ENCODE results near the gene TRIB2. TPM values are rescaled to one million over a fixed set of nuclear protein-coding genes. Genes with fewer than 3 reads are reported as not detected.
A peak's percentile ranks its signal among the peaks of the same experiment; 100 is the strongest.

The TRIB2 gene
- total and polyA plus RNA-seq, 2 donors (not counting 3 experiments of a cell fraction or from before 2014, with no cell fraction given), result 15.8 to 20.5 TPM

DNA sequence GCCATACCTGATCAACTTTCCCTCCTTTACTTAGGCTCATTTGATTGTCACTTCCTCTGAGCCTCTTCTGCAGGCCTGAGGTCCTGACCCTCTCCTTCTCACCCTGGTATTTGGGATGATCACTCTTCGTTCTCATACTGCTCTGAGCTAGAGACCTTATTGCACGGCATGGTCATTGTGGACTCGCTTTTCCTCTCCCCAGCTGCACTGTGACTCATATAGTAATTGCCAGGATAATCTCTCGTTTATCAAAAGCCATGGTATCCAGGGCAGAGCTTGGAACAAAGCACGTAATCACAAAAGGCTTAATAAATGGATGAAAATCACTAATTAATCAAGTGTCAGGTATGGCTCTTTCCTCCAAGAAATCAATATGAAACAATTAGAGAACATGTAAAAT is 40.9 kb upstream of the TRIB2 start:
- BruUV-seq (replicated peaks), result TSS peak; percentile 96
- TF ChIP-seq JUN (IDR thresholded peaks at IDR 0.05; ENCODE audit: borderline replicate concordance, insufficient read depth, insufficient read length, low read depth) (peak; percentile 59), POLR2AphosphoS5 (IDR thresholded peaks at IDR 0.05; ENCODE audit: insufficient read depth, low read depth, low read length) (no peak)
- Histone ChIP-seq H3K36me3 (ENCODE audit: control insufficient read depth in 2 of 2, extremely low read depth in 1 of 2, insufficient read depth in 2 of 2, low read length in 2 of 2) (no peaks in the 10 kb centered on the region), H3K4me1 (ENCODE audit: control insufficient read depth, extremely low read depth, insufficient read depth, low read length) (peaks cover 32% of the 10 kb centered on the region), H2AFZ (ENCODE audit: low read depth, low read length) (peak overlapping the region; percentile 8), H3K4me2 (ENCODE audit: insufficient read depth, low read length) (peak overlapping the region; percentile 20), H3K9me1 (replicated peaks; ENCODE audit: control insufficient read depth, extremely low read depth, insufficient read depth, low read length) (no peaks in the 10 kb centered on the region), H4K20me1 (replicated peaks; ENCODE audit: control insufficient read depth, extremely low read depth, insufficient read depth, low read length) (no peaks in the 10 kb centered on the region), H3K4me3 (replicated peaks in 1 of 3; ENCODE audit: insufficient read depth in 1 of 3, low read depth in 1 of 3, low read length in 3 of 3) (no peak overlapping the region), H3K27me3 (ENCODE audit: control insufficient read depth in 2 of 2, insufficient read depth in 2 of 2, low read length in 2 of 2) (no peaks in the 10 kb centered on the region), H3K9ac (replicated peaks; ENCODE audit: extremely low read depth, insufficient read depth, low read length) (peak overlapping the region; percentile 15), H3K27ac (ENCODE audit: insufficient read depth, low read depth, low read length) (peak overlapping the region; percentile 81), H3K9me3 (replicated peaks; ENCODE audit: control insufficient read depth, insufficient read depth, low read length) (no peaks in the 10 kb centered on the region), H3K79me2 (ENCODE audit: control insufficient read depth, insufficient read depth, low read length) (no peaks in the 10 kb centered on the region)
- intact Hi-C loops (cut with micrococcal nuclease) (loop anchor here (1.0 kb wide), 3 partner anchors 10 to 40 kb away; partner anchors contain the start of gene TRIB2), dilution Hi-C loops (cut with MboI; ENCODE audit: extremely low pct_ligation_motif_present, low sequenced_read_pairs) (no loop called here)
- POLR2A ChIA-PET, result no interaction called here
- FAIRE-seq (peak; percentile 76), DNase-seq (ENCODE audit: low read depth, low spot score) (peak; percentile 65)
- CTCF ChIA-PET, result interaction anchor here (0.7 to 4.9 kb wide), 8 partner anchors 9 to 847 kb away, joined by 3 to 36 read pairs (median 3); partner anchors contain the start of gene TRIB2

DNA sequence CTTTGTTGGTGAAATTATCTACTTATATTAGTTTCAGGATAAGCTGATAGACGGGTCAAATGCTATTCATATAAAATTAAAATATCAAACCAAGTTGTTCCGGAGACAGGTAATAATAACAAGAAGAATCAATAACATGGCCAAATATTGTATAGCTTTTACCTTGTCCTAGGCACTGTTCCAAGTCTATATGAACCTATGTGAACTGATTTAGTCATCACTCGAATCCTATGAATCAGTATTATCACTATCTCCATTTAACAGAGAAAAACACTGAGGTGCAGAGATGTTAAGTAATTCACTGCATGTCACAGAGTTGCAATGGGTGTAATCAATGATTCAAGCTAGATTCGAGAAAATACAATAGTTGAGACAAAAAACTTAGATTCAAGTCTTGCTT is 40.0 kb upstream of the TRIB2 start:
- Histone ChIP-seq H3K4me1 (ENCODE audit: control insufficient read depth, extremely low read depth, insufficient read depth, low read length) (peaks cover 24% of the 10 kb centered on the region), H3K9me3 (replicated peaks; ENCODE audit: control insufficient read depth, insufficient read depth, low read length) (no peaks in the 10 kb centered on the region), H3K4me2 (ENCODE audit: insufficient read depth, low read length) (no peak overlapping the region), H3K4me3 (replicated peaks in 1 of 3; ENCODE audit: insufficient read depth in 1 of 3, low read depth in 1 of 3, low read length in 3 of 3) (no peak overlapping the region), H3K27me3 (ENCODE audit: control insufficient read depth in 2 of 2, insufficient read depth in 2 of 2, low read length in 2 of 2) (no peaks in the 10 kb centered on the region), H3K9me1 (replicated peaks; ENCODE audit: control insufficient read depth, extremely low read depth, insufficient read depth, low read length) (no peaks in the 10 kb centered on the region), H2AFZ (ENCODE audit: low read depth, low read length) (no peak overlapping the region), H3K36me3 (ENCODE audit: control insufficient read depth in 2 of 2, extremely low read depth in 1 of 2, insufficient read depth in 2 of 2, low read length in 2 of 2) (no peaks in the 10 kb centered on the region), H4K20me1 (replicated peaks; ENCODE audit: control insufficient read depth, extremely low read depth, insufficient read depth, low read length) (no peaks in the 10 kb centered on the region), H3K79me2 (ENCODE audit: control insufficient read depth, insufficient read depth, low read length) (no peaks in the 10 kb centered on the region), H3K9ac (replicated peaks; ENCODE audit: extremely low read depth, insufficient read depth, low read length) (no peak overlapping the region), H3K27ac (ENCODE audit: insufficient read depth, low read depth, low read length) (no peak overlapping the region)
- TF ChIP-seq FOS (IDR thresholded peaks at IDR 0.05; ENCODE audit: borderline replicate concordance, insufficient read depth, low read length) (no peak), EZH2 (IDR thresholded peaks at IDR 0.05; ENCODE audit: borderline replicate concordance, low read depth, low read length, severe bottlenecking) (no peak), MYC (IDR thresholded peaks at IDR 0.05; ENCODE audit: low read depth, low read length) (no peak), JUN (IDR thresholded peaks at IDR 0.05; ENCODE audit: borderline replicate concordance, insufficient read depth, insufficient read length, low read depth) (no peak), GATA2 (IDR thresholded peaks at IDR 0.05; ENCODE audit: insufficient read depth, insufficient read length, low read depth, low read length) (no peak), POLR2AphosphoS5 (IDR thresholded peaks at IDR 0.05; ENCODE audit: insufficient read depth, low read depth, low read length) (no peak), POLR2A (IDR thresholded peaks at IDR 0.05; ENCODE audit: low read depth, low read length) (no peak)
- TF ChIP-seq, protein P1, sequence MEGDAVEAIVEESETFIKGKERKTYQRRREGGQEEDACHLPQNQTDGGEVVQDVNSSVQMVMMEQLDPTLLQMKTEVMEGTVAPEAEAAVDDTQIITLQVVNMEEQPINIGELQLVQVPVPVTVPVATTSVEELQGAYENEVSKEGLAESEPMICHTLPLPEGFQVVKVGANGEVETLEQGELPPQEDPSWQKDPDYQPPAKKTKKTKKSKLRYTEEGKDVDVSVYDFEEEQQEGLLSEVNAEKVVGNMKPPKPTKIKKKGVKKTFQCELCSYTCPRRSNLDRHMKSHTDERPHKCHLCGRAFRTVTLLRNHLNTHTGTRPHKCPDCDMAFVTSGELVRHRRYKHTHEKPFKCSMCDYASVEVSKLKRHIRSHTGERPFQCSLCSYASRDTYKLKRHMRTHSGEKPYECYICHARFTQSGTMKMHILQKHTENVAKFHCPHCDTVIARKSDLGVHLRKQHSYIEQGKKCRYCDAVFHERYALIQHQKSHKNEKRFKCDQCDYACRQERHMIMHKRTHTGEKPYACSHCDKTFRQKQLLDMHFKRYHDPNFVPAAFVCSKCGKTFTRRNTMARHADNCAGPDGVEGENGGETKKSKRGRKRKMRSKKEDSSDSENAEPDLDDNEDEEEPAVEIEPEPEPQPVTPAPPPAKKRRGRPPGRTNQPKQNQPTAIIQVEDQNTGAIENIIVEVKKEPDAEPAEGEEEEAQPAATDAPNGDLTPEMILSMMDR (IDR thresholded peaks at IDR 0.05; ENCODE audit: extremely low read depth in 1 of 2, insufficient read depth in 1 of 2, low read depth in 1 of 2, low read length in 2 of 2), result no peak
- TF ChIP-seq, protein P2, sequence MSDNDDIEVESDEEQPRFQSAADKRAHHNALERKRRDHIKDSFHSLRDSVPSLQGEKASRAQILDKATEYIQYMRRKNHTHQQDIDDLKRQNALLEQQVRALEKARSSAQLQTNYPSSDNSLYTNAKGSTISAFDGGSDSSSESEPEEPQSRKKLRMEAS (IDR thresholded peaks at IDR 0.05; ENCODE audit: insufficient read depth, insufficient read length), result no peak
- DNase-seq (ENCODE audit: low read depth, low spot score) (no peak), FAIRE-seq (no peak)
- intact Hi-C loops (cut with micrococcal nuclease) (no loop called here), dilution Hi-C loops (cut with MboI; ENCODE audit: extremely low pct_ligation_motif_present, low sequenced_read_pairs) (no loop called here)
- ChIA-PET POLR2A (no interaction called here), CTCF (interaction anchor here (4.9 kb wide), 1 partner anchor 40 kb away, joined by 36 read pairs; the partner anchor contains the start of gene TRIB2)
- BruUV-seq (replicated peaks), result no TSS peak
